ENCODE results near the gene CUEDC1. TPM values are rescaled to one million over a fixed set of nuclear protein-coding genes. Genes with fewer than 3 reads are reported as not detected.

Gene CUEDC1
- total RNA-seq, 1 experiment from 2014 or later, result 53.5 TPM

DNA sequence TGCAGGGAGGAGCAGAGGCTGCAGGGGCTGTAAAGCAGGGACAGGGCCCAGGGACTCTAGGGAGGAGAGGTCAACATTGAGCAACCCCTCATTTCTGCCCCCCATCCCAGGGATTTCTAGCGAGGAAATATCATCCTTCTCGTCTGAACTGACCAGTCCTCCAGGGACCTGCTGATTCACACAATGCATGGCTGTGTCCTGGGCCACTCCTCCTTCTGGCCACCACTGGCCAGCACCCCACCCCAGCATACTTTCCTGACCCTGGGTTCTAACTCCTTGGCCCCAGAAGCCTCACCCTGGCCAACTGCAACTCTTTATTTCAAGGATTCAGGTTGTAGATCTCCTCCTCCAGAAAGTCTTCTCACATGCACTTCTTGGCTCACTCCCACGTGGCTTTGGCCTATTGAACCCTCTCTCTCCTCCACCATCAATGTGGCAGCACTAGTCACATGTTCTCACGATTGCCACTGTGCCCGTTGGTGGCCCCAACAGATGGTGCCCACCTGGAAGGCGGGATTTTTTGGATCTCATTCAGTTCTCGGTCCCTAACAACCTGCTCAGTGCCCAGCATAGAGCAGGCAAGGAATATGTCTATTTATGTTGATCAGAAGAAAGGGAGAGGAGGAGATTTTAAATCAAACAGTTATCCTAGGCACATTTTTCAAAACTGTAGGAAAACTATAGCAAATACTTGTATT lies 41.5 kb downstream of the CUEDC1 start:
- no peak overlapping the region for H3K4me3 ChIP-seq (ENCODE audit: low read depth, low read length, poor library complexity, severe bottlenecking)
- no peak for TF ChIP-seq EZH2 (IDR thresholded peaks at IDR 0.05; ENCODE audit: borderline replicate concordance, low read depth, low read length, poor library complexity, severe bottlenecking)
- TF ChIP-seq, protein P1, sequence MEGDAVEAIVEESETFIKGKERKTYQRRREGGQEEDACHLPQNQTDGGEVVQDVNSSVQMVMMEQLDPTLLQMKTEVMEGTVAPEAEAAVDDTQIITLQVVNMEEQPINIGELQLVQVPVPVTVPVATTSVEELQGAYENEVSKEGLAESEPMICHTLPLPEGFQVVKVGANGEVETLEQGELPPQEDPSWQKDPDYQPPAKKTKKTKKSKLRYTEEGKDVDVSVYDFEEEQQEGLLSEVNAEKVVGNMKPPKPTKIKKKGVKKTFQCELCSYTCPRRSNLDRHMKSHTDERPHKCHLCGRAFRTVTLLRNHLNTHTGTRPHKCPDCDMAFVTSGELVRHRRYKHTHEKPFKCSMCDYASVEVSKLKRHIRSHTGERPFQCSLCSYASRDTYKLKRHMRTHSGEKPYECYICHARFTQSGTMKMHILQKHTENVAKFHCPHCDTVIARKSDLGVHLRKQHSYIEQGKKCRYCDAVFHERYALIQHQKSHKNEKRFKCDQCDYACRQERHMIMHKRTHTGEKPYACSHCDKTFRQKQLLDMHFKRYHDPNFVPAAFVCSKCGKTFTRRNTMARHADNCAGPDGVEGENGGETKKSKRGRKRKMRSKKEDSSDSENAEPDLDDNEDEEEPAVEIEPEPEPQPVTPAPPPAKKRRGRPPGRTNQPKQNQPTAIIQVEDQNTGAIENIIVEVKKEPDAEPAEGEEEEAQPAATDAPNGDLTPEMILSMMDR (conservative IDR thresholded peaks at IDR 0.05; ENCODE audit: low read depth, low read length), result no peak
- DNase-seq (ENCODE audit: low spot score), result no peak
- ChIA-PET CTCF (no interaction called here), POLR2A (ENCODE audit: low non-redundant PET) (no interaction called here)
- H3K9me3 ChIP-seq (ENCODE audit: low read depth, low read length, poor library complexity, severe bottlenecking), result no peaks in the 10 kb centered on the region
- intact Hi-C loops (cut with micrococcal nuclease; ENCODE audit: unreplicated experiment), result no loop called here
- H3K27ac ChIP-seq (ENCODE audit: low read depth, low read length, poor library complexity, severe bottlenecking), result no peak overlapping the region
- H3K4me1 ChIP-seq (ENCODE audit: insufficient read depth, low read length, poor library complexity, severe bottlenecking), result peaks cover 44% of the 10 kb centered on the region
- BruUV-seq (replicated peaks), result no TSS peak
- H3K27me3 ChIP-seq (replicated peaks; ENCODE audit: insufficient read depth, low read depth, low read length, poor library complexity), result no peaks in the 10 kb centered on the region
- H3K36me3 ChIP-seq (ENCODE audit: insufficient read depth, low read length, poor library complexity, severe bottlenecking), result no peaks in the 10 kb centered on the region

DNA sequence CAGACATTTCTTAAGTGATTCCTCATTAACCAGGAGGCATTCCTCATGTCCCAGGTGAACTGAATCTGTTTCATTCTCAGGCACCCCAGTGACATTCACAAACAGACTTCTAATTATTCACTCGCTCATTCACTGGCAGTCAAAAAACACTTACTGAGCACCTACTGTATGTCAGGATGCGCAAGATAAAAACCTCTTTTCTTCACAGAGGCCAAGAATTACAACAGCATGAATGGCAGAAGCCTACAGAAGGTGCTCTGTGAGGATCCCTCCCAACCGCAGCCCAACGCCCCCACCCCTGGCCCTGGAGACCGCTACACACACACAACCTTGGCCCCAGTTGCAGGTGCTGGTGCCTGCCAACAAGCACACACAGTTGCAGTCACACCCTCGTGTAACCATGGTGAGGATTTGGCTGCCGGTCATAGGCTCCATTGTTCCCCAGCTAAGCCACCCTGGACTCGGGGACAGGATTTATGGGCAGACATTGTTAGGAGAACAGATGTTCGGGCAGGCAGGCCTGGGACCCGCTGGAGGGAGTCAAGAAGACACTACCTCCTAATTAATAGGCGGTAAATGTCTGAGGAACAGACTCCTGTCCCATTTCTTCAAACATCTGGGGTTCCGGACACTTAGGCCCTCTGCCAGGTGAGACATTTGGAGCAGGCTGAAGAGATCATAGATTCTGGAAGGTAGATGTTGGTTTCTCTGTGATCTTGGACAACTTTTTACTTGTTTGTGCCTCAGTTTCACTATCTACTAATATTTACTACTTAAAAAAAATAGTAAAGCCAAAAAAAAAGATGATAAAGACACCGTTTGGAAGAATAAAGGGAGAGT lies 43.2 kb downstream of the CUEDC1 start:
- intact Hi-C loops (cut with micrococcal nuclease; ENCODE audit: unreplicated experiment), result no loop called here
- H3K9me3 ChIP-seq (ENCODE audit: low read depth, low read length, poor library complexity, severe bottlenecking), result no peaks in the 10 kb centered on the region
- peak overlapping the region; percentile 12 for H3K27ac ChIP-seq (ENCODE audit: low read depth, low read length, poor library complexity, severe bottlenecking)
- TF ChIP-seq, protein P1 (conservative IDR thresholded peaks at IDR 0.05; ENCODE audit: low read depth, low read length), result no peak
- TF ChIP-seq EZH2 (IDR thresholded peaks at IDR 0.05; ENCODE audit: borderline replicate concordance, low read depth, low read length, poor library complexity, severe bottlenecking), result no peak
- CTCF ChIA-PET, result no interaction called here
- peaks cover 31% of the 10 kb centered on the region for H3K4me1 ChIP-seq (ENCODE audit: insufficient read depth, low read length, poor library complexity, severe bottlenecking)
- POLR2A ChIA-PET (ENCODE audit: low non-redundant PET), result interaction anchor here (0.7 kb wide), 1 partner anchor 101 kb away, joined by 5 read pairs; no protein-coding TSS in a partner anchor
- BruUV-seq (replicated peaks), result no TSS peak
- H3K4me3 ChIP-seq (ENCODE audit: low read depth, low read length, poor library complexity, severe bottlenecking), result no peak overlapping the region
- H3K27me3 ChIP-seq (replicated peaks; ENCODE audit: insufficient read depth, low read depth, low read length, poor library complexity), result no peaks in the 10 kb centered on the region
- peak; percentile 61 for DNase-seq (ENCODE audit: low spot score)
- H3K36me3 ChIP-seq (ENCODE audit: insufficient read depth, low read length, poor library complexity, severe bottlenecking), result no peaks in the 10 kb centered on the region

DNA sequence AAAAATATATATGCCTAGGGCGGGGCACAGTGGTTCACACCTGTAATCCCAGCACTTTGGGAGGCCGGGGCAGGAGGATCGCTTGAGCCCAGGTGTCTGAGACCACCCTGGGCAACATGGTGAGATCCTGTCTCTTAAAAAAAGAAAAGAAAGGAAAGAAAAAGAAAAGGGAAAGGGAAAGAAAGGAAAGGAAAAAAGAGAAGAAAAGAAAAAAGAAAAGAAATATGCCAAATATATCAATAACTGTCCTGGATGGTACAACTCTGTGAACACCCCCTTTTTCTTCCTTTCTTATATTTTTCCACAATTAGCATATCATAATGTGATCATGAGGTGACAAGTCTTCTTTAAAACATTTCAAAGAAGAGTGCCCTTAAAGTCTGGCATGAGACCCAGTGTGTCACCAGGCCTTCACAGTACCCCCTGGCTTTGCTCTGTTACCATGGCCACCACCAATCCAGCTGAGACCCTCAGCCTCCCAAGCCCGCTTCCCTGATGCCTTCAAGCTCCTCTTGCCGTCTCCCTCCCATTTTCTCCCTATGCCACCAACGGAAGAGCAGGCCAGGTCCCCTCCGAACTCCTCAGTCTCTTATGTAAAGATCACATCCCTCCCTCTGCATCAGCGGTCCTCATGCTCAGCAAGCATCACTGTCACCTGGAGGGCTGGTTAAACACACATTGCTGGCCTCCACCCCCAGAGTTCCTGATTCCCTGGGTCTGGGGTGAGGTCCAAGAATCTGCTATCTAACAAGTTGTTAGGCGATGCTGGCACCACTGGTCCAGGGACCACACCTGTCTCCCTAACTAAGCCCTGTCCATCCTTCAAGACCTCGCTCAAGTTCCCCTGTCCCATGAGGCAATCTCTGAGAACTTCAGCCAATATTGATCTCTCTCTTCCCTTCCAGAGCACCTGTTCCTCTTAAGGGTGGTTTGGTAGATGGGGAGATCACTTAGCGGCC lies 44.5 kb downstream of the CUEDC1 start:
- no peaks in the 10 kb centered on the region for H3K9me3 ChIP-seq (ENCODE audit: low read depth, low read length, poor library complexity, severe bottlenecking)
- H3K27ac ChIP-seq (ENCODE audit: low read depth, low read length, poor library complexity, severe bottlenecking), result no peak overlapping the region
- BruUV-seq (replicated peaks), result no TSS peak
- CTCF ChIA-PET, result no interaction called here
- peaks cover 22% of the 10 kb centered on the region for H3K4me1 ChIP-seq (ENCODE audit: insufficient read depth, low read length, poor library complexity, severe bottlenecking)
- no peaks in the 10 kb centered on the region for H3K36me3 ChIP-seq (ENCODE audit: insufficient read depth, low read length, poor library complexity, severe bottlenecking)
- intact Hi-C loops (cut with micrococcal nuclease; ENCODE audit: unreplicated experiment), result no loop called here
- DNase-seq (ENCODE audit: low spot score), result no peak
- POLR2A ChIA-PET (ENCODE audit: low non-redundant PET), result no interaction called here
- H3K27me3 ChIP-seq (replicated peaks; ENCODE audit: insufficient read depth, low read depth, low read length, poor library complexity), result no peaks in the 10 kb centered on the region
- H3K4me3 ChIP-seq (ENCODE audit: low read depth, low read length, poor library complexity, severe bottlenecking), result no peak overlapping the region
- TF ChIP-seq, protein P1 (conservative IDR thresholded peaks at IDR 0.05; ENCODE audit: low read depth, low read length), result no peak
- no peak for TF ChIP-seq EZH2 (IDR thresholded peaks at IDR 0.05; ENCODE audit: borderline replicate concordance, low read depth, low read length, poor library complexity, severe bottlenecking)
